Amygdala (tissue), 56 donors: ENCODE results near the gene UGT2B7.

Experiments
- DNase-seq, 56 donors: peaks; one replicate each; lab custom pipeline; 2025; lab: John Stamatoyannopoulos, UW

UGT2B7 gene

DNA sequence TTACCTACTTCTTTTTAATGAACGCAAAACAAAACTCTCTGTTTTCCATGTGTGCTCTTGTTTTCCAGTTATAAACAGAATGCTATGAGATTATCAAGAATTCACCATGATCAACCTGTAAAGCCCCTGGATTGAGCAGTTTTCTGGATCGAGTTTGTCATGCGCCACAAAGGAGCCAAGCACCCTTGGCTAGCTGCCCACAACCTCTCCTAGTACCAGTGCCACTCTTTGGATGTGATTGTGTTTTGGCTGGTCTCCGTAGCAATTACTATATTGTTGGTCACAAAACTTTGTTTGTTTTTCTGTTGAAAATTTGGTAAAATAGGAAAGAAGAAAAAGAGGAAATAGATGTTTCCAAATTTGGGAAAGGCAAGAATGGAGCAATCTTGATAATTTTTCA is 51.1 kb downstream of the UGT2B7 start:
- no peak for DNase-seq

DNA sequence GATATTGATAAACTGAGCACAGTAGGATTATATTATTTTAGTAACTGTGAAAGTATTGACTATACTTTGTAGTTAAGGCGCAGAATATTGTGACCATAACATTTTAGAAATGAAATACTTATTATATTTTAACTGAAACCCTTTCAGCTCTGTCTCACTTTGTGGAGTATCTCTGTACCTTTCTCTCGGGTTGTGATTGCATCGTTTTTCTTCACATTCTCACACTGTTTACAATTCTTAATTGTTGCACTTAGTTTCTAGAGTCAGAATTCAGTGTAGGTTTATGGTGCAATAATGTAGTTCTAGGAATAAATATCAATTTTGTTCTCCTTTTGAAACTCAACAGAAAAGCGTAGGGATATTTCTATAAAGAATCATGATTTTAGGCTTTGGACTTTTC is 57.7 kb downstream of the UGT2B7 start:
- DNase-seq, result no peak

DNA sequence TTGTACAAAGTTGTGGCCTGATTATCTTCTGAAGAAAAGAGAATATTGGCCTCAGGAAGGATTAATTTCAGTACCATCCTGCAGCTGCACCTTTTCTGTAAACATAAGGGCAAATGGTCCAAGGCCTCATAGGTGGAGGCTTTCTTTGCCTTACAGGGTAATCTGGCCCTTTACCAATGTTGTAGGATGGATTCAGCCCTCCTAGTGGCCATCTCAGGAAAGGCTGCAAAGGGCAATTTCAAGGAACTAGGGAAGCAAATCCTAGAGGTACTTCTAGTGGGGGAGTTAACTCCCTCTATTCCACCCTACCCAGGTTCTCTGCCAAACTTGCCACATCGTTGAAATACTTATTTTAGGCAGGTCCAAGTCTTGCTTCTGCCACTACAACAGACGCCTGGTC is 60.6 kb downstream of the UGT2B7 start:
- DNase-seq, result no peak
